HepG2 (cell line): Measurements from ENCODE around the gene KDM4B. TPM values are rescaled to one million over a fixed set of nuclear protein-coding genes. Genes with fewer than 3 reads are reported as not detected.

Source experiments
- ATAC-seq: fragments of 200-7000 bp; cut with Tn5 transposase; 3 replicates; pipeline ENCODE4 v1.9.1; 2020; ENCODE audit warnings: mild to moderate bottlenecking, moderate library complexity
- BruUV-seq: library from RNA; stranded (reverse); fragments of 400-500 nt; replicated peaks from 2 replicates; lab custom pipeline; 2021; lab: Mats Ljungman, UMichigan
- CTCF ChIA-PET: fragments of 300-600 bp; formaldehyde crosslinking; extraction: SDS; loops from one replicate; lab custom pipeline; 2021; ENCODE audit warnings: low total read pairs, inconsistent platforms, low intra/inter-chr PET ratio; lab: Yijun Ruan, JAX
- POLR2A ChIA-PET: fragments of 350-600 bp; sonication (Branson Sonifier 250); formaldehyde crosslinking; loops from one replicate; lab custom pipeline; 2020; ENCODE audit warnings: antibody characterized with exemption, inconsistent platforms; lab: Yijun Ruan, JAX
- DNase-seq: peaks from one replicate; pipeline ENCODE4 v3.0.0-alpha.2; 2015; ENCODE audit warnings: low spot score
- FAIRE-seq: peaks from 3 replicates; lab custom pipeline; 2011; peaks lifted over from hg19 to GRCh38; lab: Jason Lieb, UNC
- H2AFZ ChIP-seq: one replicate; pipeline ENCODE4 v1.6.1; 2011; ENCODE audit warnings: low read length, inconsistent platforms
- H3K27ac ChIP-seq: fragments of 300-600 bp; 3 replicates; pipeline ENCODE4 v1.8.0; 2011; ENCODE audit warnings: mixed run types, mild to moderate bottlenecking, mixed read lengths, low read length, inconsistent platforms; ENCODE audit not compliant: insufficient read depth; ENCODE audit errors: extremely low read length
- H3K27me3 ChIP-seq, 2 experiments: fragments of 200-600 bp in 1 of 2; 2 replicates in 1 of 2; 3 replicates in 1 of 2; pipeline versions ENCODE4 v1.6.0 to v1.8.0; 2011; ENCODE audit warnings: low read length in 2 of 2, mild to moderate bottlenecking in 2 of 2, moderate library complexity in 2 of 2, inconsistent platforms in 1 of 2; ENCODE audit not compliant: insufficient read depth in 2 of 2, control insufficient read depth in 1 of 2
- H3K36me3 ChIP-seq, 2 experiments: fragments of 200-600 bp in 1 of 2; replicated peaks in 1 of 2; 2 replicates in 1 of 2; 3 replicates in 1 of 2; pipeline versions ENCODE4 v1.5.1 to v1.8.0; 2011; ENCODE audit warnings: low read length in 2 of 2, inconsistent platforms in 1 of 2; ENCODE audit not compliant: insufficient read depth in 2 of 2, control insufficient read depth in 1 of 2
- H3K4me1 ChIP-seq: 2 replicates; pipeline ENCODE4 v1.5.1; 2012; ENCODE audit warnings: low read length, inconsistent platforms; ENCODE audit not compliant: insufficient read depth
- H3K4me2 ChIP-seq: 2 replicates; pipeline ENCODE4 v1.6.0; 2011; ENCODE audit warnings: low read depth, low read length, inconsistent platforms
- H3K4me3 ChIP-seq, 3 experiments: fragments of 200-600 bp in 1 of 3; sonication (generic), shearing (Covaris generic) in 1 of 3; replicated peaks in 1 of 3; 2 replicates each; pipeline ENCODE4 v1.5.1; 2011 to 2016; ENCODE audit warnings: low read length in 3 of 3, inconsistent platforms in 2 of 3, low read depth in 2 of 3, mild to moderate bottlenecking in 2 of 3, control low read depth in 1 of 3, mixed read lengths in 1 of 3; ENCODE audit not compliant: insufficient read depth in 1 of 3
- H3K79me2 ChIP-seq: one replicate; pipeline ENCODE4 v1.6.1; 2011; ENCODE audit warnings: low read length, inconsistent platforms; ENCODE audit not compliant: insufficient read depth
- H3K9ac ChIP-seq: 2 replicates; pipeline ENCODE4 v1.6.0; 2011; ENCODE audit warnings: mild to moderate bottlenecking, low read depth, low read length, inconsistent platforms; ENCODE audit not compliant: insufficient read depth
- H3K9me3 ChIP-seq: 2 replicates; pipeline ENCODE4 v1.5.1; 2012; ENCODE audit warnings: mild to moderate bottlenecking, low read length
- H4K20me1 ChIP-seq: 2 replicates; pipeline ENCODE4 v1.6.0; 2011; ENCODE audit warnings: inconsistent platforms, mild to moderate bottlenecking, low read length, moderate library complexity; ENCODE audit not compliant: insufficient read depth
- AGO2 ChIP-seq: fragments of 200-400 bp; formaldehyde crosslinking; optimal IDR thresholded peaks from 2 replicates; pipeline ENCODE3; 2017; ENCODE audit warnings: mild to moderate bottlenecking, low read depth, low read length, moderate library complexity
- ZNF296 ChIP-seq: sonication (generic); formaldehyde crosslinking; conservative IDR thresholded peaks from 2 replicates; pipeline ENCODE4 v1.5.0; 2020; ENCODE audit warnings: mild to moderate bottlenecking, missing genetic modification reagents
- ZNF543 ChIP-seq: sonication (generic); formaldehyde crosslinking; IDR thresholded peaks from 2 replicates; pipeline ENCODE4 v1.4.0; 2020; ENCODE audit warnings: mild to moderate bottlenecking, missing genetic modification reagents
- WGBS: methylation state at CpG from one replicate; pipeline ENCODE4 v1.1.6; 2017; ENCODE audit warnings: low lambda C conversion rate; 5-methylcytosine and 5-hydroxymethylcytosine counted together
- in situ Hi-C: cut with HindIII; loops from 2 replicates; pipeline ENCODE4 v1.10.0; 2017; ENCODE audit warnings: low pct_unique_long_range_greater_than_20kb; ENCODE audit not compliant: extremely low pct_ligation_motif_present
- intact Hi-C: fragments of 100-400 bp; cut with micrococcal nuclease; formaldehyde crosslinking; loops from one replicate; pipeline ENCODE4 v1.10.0; 2022; ENCODE audit not compliant: unreplicated experiment
- polyA plus RNA-seq, 8 experiments: library from polyadenylated mRNA; depleted of rRNA in 3 of 8; stranded (reverse) in 7 of 8; unstranded in 1 of 8; fragments of >200 nt; fragmentation: Illumina TruSeq in 4 of 8; extraction: Trizol in 4 of 8; gene quantifications; 2 replicates each; pipeline versions ENCODE4 v1.2.1 to v1.2.3, GENCODE V29; 2011 to 2016; ENCODE audit warnings: low read depth in 4 of 8, missing spikeins in 1 of 8, mixed read lengths in 1 of 8; ENCODE audit not compliant: insufficient read depth in 1 of 8
- total RNA-seq, 5 experiments: library from RNA; depleted of rRNA; stranded (reverse); fragments of >200 nt; fragmentation: Illumina TruSeq; extraction: Trizol; gene quantifications; 2 replicates each; pipeline ENCODE4 v1.2.3, GENCODE V29; 2016; ENCODE audit warnings: low read depth in 1 of 5
- TF ChIP-seq, protein P1 (sequence below): sonication (generic); formaldehyde crosslinking; IDR thresholded peaks from 2 replicates; pipeline ENCODE4 v1.8.1; 2022; ENCODE audit warnings: mild to moderate bottlenecking, missing genetic modification reagents

Gene KDM4B
- total and polyA plus RNA-seq, 2 of the 13 experiments (the other 11 are each of a cell fraction or from before 2014, with no cell fraction given), result 4.9 to 14.6 TPM

- in situ Hi-C loops (no loop called here), intact Hi-C loops (no loop called here)
- BruUV-seq, result no TSS peak
- POLR2A ChIA-PET, result no interaction called here
- no peak overlapping the region for H3K9ac ChIP-seq
- H2AFZ ChIP-seq, result no peak overlapping the region
- WGBS, result 93% methylated on average over 9 of the region's 31 CpGs
- no peak overlapping the region for H3K4me2 ChIP-seq
- no peak for ATAC-seq
- no peak for DNase-seq
- no peak overlapping the region for H3K4me3 ChIP-seq
- no peaks in the 10 kb centered on the region for H3K79me2 ChIP-seq
- H3K36me3 ChIP-seq, result peaks cover 13 to 28% of the 10 kb centered on the region in 2 experiments
- no peaks in the 10 kb centered on the region for H3K4me1 ChIP-seq
- no peak for TF ChIP-seq ZNF543
- TF ChIP-seq, protein P1, sequence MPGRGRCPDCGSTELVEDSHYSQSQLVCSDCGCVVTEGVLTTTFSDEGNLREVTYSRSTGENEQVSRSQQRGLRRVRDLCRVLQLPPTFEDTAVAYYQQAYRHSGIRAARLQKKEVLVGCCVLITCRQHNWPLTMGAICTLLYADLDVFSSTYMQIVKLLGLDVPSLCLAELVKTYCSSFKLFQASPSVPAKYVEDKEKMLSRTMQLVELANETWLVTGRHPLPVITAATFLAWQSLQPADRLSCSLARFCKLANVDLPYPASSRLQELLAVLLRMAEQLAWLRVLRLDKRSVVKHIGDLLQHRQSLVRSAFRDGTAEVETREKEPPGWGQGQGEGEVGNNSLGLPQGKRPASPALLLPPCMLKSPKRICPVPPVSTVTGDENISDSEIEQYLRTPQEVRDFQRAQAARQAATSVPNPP, result no peak
- TF ChIP-seq, all 625 proteins: peak for 0
- H3K27me3 ChIP-seq, result no peaks in the 10 kb centered on the region
- H4K20me1 ChIP-seq, result no peaks in the 10 kb centered on the region
- CTCF ChIA-PET, result no interaction called here
- H3K27ac ChIP-seq, result no peak overlapping the region
- H3K9me3 ChIP-seq, result peaks cover 17% of the 10 kb centered on the region
- FAIRE-seq, result no peak
Observed at GRCh38 chr19:5094768-5095567, 126.1 kb downstream of the KDM4B start.

- no peak for DNase-seq
- Histone ChIP-seq H3K27ac (no peak overlapping the region), H3K9ac (no peak overlapping the region), H2AFZ (no peak overlapping the region), H3K27me3 (no peaks in the 10 kb centered on the region), H3K9me3 (peaks cover 22% of the 10 kb centered on the region), H3K36me3 (peaks cover 15 to 31% of the 10 kb centered on the region in 2 experiments), H3K4me1 (no peaks in the 10 kb centered on the region), H3K79me2 (no peaks in the 10 kb centered on the region), H3K4me2 (no peak overlapping the region), H4K20me1 (no peaks in the 10 kb centered on the region), H3K4me3 (no peak overlapping the region)
- TF ChIP-seq ZNF296 (CRISPR knock-in tag) (no peak), AGO2 (peak; percentile 29)
- ChIA-PET CTCF (no interaction called here), POLR2A (no interaction called here)
- FAIRE-seq, result no peak
- ATAC-seq, result peak; percentile 13; the same call in 1 of the 3 replicates
- no TSS peak for BruUV-seq
- in situ Hi-C loops, result no loop called here
- WGBS, result no CpG with 5 or more reads among the region's 7 CpGs
- intact Hi-C loops, result no loop called here
Observed at GRCh38 chr19:5095568-5095850, 126.6 kb downstream of the KDM4B start.
